CD4-positive, alpha-beta T cell treated with Interferon gamma for 1 hour (primary cell): ENCODE results near the gene MMP25.
"Not testable (repeated sequence)": the region's sequence is repeated elsewhere in the genome, so short reads cannot be mapped to it uniquely, and the experiment has no call there.

Experiments used
- DNase-seq: peaks from one replicate; pipeline ENCODE4 v3.0.0-alpha.2; 2020

MMP25 gene

DNA sequence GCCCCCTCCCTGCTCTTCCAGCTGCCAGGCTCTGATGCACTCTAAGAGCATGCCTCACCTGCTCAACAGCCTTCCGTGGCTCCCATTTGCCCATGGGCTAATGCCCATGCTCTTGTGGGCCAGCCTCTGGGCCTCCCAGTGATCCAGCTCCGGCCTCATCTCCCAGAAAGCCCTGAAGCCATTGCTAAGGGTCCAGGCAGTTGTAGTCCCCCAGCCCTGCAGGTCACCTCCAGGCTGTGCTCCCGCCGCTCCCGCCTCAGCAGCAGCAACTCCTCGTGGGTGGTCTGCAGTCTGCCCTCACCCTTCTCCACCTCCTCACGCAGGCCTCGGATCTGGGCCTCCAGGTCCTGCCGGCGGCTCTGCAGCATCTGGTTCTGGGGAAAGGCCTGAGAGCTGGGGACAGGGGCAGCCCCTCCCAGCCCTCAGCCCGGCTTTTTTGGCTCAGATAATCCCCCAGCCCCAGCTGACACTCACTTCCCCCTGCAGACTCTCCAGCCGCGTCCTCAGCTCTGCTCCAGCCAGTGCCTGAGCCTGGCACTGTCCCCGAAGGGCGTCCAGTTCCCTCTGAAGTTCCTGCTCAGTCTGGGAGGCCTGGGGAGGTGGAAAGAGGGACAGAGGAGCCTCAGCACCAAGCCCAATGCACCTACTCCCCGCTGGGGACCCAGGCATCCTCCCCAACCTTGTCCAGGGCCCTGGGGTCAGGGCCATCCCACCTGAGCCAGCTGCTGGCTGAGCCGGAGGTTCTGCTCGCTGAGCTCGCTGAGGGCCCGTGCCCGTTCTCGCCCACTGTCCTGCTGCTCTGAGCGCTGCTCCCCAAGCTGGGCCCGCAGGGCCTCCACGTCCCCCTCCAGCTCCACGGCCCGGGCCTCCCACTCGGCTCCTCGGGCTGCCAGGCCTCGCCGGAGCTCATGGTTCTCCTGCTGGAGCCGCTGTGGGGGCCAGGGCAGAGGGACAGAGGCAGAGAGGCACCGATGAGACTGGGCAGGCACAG is 15.8 kb upstream of the MMP25 start:
- no peak for DNase-seq

DNA sequence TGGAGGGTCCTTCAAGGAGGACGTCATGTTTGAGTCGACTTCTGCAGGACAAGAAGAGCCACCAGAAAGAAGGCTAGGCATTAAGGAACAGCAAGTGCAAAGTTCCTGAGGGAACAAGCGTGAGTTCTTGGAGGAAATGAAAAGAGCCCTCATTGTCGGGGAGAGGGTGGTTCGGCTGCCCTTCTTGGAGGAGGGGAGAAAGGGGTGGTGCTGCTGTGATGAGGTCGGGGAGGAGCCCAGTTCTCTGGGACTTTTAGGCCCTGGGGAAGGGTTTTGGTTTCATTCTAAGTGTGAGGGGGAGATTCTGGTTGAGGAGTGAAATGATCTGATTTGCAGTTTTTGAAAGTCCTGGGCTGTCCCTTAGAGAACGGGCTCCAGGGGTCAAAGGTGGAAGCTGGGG is 13.7 kb upstream of the MMP25 start:
- no peak for DNase-seq

DNA sequence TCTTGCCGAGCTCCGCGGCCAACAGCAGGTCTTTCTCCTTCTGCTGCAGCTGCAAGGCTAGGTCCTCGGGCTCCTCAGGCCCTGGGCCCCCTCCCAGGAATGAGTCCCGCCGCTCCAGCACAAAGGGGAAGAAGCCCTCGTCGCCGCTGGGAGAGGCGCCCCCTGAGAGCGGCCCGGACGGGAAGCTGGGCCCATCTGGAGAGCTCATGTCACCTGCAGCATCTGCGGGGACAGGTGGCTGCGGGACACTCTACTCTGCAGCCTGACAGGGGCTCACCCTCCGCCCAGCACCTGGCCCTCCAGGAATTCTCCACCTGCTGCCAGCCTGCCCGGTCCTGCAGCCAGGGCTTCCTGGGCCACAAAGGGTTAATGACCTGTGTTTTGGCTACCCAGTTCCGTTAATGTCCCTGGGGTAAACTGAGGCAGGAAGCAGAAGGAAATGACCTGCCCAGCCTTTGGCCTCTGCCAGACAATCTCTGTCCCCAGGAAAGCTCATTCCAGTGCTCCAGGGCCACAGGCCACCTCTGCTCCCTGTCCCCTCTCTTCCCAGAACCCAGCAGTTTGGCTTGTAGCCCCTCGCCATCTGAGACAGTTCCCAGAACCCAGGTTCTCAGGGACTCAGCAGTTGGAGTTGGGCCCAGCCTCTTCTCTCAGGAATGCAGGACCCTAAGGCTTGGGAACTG is 10.9 kb upstream of the MMP25 start:
- no peak for DNase-seq

DNA sequence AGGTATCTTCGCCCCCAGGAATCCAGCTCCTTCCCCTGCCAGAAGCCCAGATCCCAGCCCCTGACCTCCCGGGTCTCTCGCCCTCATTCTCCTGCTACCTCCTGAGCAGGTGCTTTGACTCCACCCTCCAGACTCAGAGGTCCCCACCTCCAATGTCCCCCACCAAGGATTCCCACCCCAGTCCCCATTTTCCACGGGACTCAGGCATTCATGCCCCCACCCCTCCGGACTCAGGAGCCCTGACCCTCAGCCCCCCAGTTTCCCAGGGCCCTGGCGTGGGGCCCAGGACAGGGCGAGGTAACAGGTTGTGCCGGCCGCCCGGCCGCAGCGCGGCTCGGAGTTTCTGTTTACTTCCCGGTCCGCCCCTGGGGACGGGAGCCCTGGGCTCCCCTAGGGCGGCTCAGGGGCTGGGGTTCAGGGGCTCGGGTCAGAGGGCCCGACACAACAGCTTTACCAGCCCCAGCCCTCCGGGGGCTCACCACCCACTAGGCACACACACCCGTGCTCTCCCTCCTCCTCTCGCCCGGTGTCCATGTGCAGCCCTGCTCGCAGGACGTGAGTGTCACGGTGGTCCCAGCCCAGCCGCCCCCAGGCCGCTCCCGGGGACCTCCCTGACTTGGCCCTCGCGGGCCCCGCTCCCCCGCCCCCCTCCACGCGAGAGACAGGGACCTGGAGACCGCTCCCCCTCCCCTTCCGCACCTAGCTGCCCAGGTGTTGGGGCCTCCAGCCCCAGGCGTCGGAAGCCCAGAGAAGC is 10.2 kb upstream of the MMP25 start:
- DNase-seq: no peak

DNA sequence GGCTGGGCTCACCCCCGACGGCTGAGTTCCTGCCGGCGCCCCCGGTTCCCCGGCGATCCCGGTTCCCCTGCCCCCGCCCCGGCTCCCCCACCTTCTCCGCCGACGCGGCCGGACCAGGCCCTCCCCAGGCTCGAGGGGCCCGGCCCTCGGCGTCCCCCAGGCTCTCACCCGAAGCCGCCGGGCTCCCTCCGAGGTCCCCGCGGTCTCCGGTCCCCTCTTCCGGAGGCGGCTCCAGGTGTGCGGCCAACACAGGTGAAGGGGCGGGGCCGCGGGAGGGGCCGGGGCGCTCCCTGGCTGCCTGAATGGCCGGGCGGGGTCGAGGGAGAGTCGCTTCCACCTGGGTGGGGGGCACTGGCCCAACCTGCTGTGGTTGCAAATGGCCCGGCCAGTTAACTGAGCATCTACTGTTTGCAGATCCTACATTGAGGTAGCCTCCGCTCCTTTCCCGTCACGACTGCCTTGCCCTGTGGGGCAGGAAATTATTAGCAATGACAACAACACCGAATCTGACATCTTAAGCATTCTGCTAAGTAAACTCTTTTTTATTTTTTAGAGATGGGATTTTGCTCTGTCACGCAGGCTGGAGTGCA is 9.5 kb upstream of the MMP25 start, which contains the start of gene BICDL2:
Gene BICDL2, minus strand, starts transcription at position 219 of the 590 bp plus-strand sequence. CDS start 1,448 bp downstream, outside the sequence.
- DNase-seq: no peak

DNA sequence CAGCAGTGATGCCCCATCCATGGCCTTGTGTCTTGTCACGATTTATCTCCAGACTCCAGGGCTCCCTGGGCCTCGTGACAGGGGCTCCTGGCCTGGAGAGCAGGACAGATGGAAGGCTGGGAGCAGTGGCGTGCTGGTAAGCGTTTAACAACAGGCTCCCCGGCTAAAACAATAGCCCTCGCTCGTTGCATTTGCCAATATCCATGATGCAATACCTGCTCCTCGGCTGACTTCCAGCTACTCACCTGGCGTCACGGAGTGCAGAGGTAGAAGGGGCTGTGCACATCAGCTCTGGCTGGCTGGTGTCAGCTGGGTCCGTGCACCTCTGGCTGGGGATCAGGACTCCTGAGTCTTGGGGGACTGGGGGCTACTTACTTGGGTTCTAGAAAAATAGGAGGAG is 8.1 kb upstream of the MMP25 start:
- no peak for DNase-seq

DNA sequence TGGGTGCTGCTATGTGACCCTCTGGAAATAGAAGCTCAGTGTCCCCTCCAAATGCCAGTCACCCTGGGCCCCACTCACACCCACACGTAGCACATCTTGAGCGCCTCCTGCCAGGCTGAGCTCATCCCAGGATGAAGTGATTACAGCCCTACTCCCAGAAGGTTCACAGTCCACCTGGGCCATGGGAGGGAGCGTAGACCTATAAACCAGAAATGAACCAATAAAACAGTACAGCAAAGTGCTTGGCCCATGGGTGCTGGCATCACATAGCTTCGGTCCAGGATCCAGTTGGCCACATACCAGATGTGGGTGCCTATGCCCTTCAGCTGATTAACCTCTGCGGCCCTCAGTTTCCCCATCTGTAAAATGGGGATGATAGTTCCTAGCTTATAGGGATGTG is 7.5 kb upstream of the MMP25 start:
- DNase-seq: no peak

DNA sequence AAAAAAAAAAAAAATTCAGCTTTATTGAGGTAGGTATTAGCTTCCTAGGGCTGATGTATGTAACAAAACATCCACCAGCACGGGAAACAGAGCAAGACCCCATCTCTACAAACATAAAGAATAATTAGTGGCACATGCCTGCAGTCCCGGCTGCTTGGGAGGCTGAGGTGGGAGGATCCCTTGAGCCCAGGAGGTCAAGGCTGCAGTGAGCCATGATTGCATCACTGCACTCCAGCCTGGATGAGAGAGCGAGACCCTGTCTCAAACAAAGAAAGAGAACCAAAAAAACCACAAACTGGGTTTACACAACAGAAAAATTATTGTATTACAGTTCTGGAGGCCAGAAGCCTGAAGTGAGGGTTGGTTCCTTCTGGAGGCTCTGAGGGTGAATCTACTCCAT is 4.0 kb upstream of the MMP25 start:
- no peak for DNase-seq

DNA sequence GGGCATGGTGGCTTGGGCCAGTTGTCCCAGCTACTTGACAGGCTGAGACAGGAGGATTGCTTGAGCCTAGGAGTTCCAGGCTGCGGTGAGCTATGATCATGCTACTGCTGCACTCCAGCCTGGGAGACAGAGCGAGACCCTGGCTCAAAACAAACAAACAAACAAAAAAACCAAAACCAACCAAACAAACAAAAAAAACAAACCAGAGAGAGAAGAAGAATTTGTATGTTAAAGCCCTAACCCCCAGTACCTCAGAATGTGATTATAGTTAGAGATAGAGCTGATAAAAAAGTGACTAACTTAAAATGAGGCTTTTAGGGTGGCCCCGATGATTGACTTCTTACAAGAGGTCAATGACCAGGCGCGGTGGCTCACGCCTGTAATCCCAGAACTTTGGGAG is 1.7 kb upstream of the MMP25 start:
- DNase-seq: no peak

DNA sequence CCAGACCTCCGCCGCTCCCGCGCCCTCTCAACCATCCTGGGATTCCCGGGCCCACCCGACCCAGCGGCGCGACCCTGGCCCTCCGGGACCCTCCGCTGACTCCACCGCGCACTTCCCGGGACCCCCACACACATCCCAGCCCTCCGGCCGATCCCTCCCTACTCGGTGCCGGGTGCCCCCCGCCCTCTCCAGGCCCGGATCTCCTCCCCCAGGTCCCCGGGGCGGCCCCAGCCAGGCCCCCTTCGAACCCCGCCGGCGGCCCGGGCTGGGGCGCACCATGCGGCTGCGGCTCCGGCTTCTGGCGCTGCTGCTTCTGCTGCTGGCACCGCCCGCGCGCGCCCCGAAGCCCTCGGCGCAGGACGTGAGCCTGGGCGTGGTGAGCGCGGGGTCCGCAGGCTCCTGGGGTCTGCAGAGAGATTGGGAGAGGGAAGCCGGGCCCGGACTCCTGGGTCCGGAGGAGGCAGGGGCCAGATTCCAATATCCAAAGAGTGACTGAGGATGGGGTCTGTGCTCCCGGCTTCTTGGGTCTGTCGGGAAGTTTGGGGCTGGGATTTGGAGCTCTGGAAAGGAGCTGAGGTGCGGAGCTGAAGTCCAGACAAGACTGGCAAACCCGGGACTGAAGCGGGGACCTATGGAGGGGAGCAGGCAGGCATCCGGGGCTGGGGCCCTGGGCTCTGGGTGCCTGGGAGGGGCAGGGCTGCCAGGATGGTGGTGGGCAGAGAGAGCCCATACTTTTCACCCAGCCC is 453 bp downstream of the MMP25 start:
- no peak for DNase-seq

DNA sequence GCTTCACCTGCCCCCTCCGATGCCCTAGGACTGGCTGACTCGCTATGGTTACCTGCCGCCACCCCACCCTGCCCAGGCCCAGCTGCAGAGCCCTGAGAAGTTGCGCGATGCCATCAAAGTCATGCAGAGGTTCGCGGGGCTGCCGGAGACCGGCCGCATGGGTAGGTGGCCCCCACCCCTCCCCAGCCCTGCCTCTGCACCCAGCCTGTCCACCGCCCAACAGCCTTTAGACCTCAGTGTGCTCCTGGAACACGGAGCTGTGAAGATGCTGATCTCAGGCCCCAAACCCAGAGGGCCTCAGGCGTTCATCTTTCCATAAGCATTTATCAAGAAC is 993 bp downstream of the MMP25 start:
- no peak for DNase-seq

DNA sequence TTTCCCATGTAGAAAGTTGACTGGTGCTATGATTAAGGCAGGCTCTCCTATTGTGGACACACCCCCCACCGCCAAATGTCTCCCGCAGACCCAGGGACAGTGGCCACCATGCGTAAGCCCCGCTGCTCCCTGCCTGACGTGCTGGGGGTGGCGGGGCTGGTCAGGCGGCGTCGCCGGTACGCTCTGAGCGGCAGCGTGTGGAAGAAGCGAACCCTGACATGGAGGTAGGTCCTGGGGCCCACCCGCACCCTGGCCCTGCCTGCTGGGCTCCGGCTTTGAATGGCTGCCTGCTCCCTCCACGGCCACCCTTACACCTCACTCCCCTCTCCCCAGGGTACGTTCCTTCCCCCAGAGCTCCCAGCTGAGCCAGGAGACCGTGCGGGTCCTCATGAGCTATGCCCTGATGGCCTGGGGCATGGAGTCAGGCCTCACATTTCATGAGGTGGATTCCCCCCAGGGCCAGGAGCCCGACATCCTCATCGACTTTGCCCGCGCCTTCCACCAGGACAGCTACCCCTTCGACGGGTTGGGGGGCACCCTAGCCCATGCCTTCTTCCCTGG is 3.6 kb downstream of the MMP25 start:
- DNase-seq: no peak

DNA sequence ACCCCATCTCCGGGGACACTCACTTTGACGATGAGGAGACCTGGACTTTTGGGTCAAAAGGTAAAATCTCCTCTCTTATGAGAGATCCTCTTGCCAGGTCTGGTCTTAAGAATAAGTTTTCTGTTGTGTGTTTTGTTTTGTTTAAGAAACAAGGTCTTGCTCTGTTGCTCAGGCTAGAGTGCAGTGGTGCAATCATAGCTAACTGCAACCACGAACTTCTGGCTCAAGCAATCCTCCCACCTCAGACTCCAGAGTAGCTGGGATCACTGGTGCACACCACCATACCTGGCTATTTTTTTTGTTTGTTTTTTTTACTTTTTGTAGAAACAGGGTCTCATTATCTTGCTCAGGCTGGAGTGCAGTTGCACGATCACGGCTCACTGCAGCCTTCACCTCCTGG is 4.1 kb downstream of the MMP25 start:
- no peak for DNase-seq

DNA sequence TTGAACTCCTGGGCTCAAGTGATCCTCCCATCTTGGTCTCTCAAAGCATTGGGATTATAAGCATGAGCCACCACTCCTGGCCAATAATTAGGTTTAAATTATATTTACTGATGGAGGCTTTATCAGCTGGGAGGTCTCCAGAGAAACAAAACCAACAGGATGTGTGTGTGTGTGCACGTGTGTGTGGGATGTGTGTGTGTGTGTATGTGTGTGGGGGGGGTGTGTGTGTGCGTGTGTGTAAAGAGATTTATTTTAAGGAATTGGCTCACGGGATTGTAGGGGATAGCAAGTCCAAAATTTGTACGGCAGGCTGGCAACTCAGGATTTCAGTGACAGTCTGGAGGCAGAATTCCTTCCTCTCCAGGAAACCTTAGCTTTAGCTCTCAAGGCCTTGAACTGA is 4.6 kb downstream of the MMP25 start:
- no peak for DNase-seq

DNA sequence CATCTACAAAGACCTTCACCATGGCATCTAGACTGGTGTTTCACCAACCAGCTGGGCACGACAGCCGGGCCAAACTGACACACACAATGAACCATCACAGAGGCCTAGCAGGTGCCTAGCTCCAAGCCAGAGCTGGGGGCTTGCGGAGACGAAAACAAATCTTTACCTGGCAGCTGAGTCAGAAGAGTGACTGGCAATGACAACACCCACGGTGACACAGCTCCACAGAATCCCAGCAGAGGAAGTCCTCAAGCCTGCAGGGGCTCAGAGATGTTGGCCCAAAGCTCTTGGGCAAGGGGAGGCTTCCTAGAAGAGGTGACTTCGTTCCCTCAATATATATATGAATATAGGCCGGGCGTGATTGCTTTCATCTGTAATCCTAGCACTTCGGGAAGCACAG is 5.1 kb downstream of the MMP25 start:
- peak; percentile 35 for DNase-seq

DNA sequence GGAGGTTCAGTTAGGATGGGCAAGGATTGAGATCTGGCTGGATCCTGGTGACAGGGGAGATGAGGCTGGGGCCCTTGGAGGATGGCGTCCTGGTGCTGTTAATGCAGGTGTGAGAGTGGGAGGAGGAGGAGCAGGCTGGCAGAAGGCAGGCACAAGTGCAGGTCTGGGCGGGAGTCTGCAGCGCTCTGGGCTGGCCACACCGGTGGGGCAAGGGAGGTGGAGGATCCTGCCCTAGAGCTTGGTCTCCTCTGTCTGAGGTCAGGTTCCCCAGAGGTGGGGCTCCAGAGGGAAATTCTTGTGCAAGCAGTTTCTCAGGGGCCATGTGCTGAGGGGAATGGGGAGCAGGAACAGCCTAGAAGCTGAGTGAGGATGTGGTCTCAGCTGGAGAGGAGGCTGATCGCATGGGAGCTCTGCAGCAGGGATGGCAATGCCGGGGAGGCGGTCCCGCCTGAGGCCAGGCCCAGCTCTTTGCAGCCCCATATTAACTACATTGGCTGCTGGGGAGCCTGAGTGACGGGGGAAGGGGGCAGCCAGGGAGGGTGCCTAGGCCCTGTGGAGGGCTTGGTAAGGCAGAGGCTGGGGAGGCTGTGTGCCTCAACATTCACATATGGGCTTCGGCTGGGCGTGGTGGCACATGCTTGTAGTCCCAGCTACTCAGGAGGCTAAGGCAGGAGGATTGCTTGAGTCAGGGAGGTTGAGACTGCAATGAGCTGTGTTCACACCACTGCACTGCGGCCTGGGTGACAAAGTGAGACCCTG is 6.4 kb downstream of the MMP25 start:
- DNase-seq: not testable (repeated sequence)

DNA sequence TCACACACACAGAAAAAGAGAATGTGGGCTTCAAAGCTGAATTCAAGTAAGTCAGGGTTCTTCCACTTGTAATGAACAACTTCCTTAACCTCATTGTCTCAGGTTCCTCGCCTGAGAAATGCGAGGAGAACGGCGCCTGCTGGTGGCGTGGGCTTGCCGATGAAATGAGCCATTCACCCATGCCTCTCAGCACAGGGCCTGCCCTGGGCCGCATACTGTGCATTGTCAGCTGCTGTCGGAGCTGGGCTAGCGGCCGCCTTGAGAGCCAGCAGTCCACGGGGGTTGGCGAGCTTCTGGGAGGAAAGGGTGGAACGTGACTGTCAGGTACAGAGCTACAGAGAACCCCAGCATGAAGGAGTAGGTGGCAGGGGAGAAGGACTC is 7.0 kb downstream of the MMP25 start:
- DNase-seq: not testable (repeated sequence)

DNA sequence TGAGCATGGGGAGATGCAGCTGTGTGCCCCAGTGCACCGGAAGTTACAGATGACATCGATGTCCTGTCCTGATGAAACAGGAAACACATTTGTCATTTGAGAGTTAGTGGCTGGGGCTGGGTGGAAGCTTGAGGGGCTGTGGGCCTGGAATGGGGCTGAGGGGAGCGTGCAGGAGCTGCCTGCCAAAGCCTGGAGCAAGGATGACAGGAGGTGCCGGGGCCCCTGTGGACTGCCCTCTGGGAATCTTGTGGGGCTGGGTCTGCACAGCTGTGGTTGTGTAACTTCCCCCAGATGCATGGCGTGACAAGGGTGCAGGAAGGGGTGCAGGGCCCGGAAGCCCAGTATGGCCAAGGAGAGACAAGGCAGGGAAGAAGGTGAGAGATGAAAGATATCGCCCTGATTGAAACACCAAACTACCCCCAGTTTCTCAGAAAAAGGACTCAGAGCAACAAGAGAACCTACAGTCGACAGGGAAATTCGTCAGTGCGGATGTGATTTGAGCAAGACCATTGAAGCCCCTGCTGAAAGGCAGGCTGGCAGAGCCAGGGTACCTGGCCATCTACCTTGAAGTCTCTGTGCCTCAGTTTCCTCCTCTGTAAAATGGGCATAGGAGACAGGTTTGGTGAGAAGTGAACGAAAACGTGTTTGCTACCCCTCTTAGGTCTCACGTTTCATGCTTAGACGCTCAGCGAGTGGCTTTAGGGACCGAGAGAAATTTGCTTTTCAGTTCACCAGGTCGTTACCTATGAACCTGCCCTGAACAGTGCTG is 8.8 kb downstream of the MMP25 start:
- DNase-seq: no peak

DNA sequence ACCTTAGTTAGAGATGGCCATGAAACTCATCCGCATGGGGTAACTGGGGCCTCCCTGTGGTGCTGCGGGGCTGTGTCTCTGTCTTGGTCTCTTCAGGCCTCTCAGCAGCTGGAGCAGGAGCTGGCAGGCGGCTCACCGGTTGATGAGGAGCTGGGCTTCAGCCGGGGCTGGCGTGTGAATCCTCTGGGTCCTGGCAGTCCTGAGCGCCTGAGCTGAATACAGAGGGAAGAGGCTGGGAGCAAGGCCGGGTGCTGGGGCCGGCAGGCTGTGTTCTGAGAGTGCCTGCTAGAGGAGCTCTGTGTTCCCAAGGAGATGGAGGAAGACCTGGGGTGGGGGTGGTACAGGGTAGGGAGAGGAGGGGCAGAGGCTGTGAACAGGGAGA is 9.4 kb downstream of the MMP25 start:
- DNase-seq: not testable (repeated sequence)
